ENCODE data around the gene FABP7. TPM values are rescaled to one million over a fixed set of nuclear protein-coding genes. Genes with fewer than 3 reads are reported as not detected.

The FABP7 gene
- total and polyA plus RNA-seq, 2 donors (not counting 1 experiment from before 2014, with no cell fraction given) = not detected

DNA sequence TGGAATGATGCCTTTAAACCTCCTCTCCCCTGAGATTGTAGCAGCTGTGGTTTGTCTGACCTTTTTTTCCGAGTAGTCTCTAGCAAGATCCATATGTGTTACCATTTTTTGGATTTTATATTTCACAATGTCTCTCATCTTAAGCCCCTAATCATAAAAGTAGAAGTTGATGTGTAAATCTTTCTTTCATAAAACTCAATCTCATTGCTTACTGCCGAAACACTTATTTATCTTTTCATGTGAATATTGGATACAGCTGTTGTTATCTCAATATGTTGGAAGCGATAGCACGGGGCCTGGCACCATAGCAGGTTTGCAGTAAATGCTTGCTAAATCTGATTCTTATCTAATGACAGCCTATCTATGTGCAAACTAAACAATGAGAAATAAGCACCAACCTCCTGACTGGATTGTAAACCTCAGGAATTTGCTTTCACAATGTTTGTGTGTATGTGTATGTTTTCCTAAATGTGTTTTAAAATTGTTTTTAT is 23.7 kb downstream of the FABP7 start:
- Histone ChIP-seq H3K9ac (ENCODE audit: low read length) (no peak overlapping the region), H4K20me1 (ENCODE audit: control insufficient read depth, insufficient read depth, low read length, poor library complexity, severe bottlenecking) (no peaks in the 10 kb centered on the region), H3K4me2 (replicated peaks; ENCODE audit: low read depth, low read length, poor library complexity, severe bottlenecking) (no peak overlapping the region), H3K27me3 (replicated peaks in 1 of 4; ENCODE audit: control extremely low read depth in 1 of 4, control insufficient read depth in 3 of 4, insufficient read depth in 4 of 4, low read length in 3 of 4) (no peaks in the 10 kb centered on the region), H3K79me2 (ENCODE audit: control insufficient read depth, insufficient read depth, low read length) (no peaks in the 10 kb centered on the region), H3K4me3 (ENCODE audit: control extremely low read depth in 1 of 5, extremely low read depth in 1 of 5, insufficient read depth in 1 of 5, low read depth in 2 of 5, low read length in 4 of 5) (no peak overlapping the region), H3K9me3 (ENCODE audit: control extremely low read depth in 1 of 3, control insufficient read depth in 2 of 3, insufficient read depth in 1 of 3, low read length in 2 of 3) (no peaks in the 10 kb centered on the region), H3K4me1 (ENCODE audit: control insufficient read depth in 2 of 2, insufficient read depth in 2 of 2, low read length in 2 of 2) (no peaks in the 10 kb centered on the region), H3K27ac (ENCODE audit: low read length in 2 of 2) (no peak overlapping the region), H2AFZ (ENCODE audit: insufficient read depth, low read depth, low read length, poor library complexity, severe bottlenecking) (no peak overlapping the region), H3K36me3 (replicated peaks in 1 of 2; ENCODE audit: control extremely low read depth in 1 of 2, control insufficient read depth in 1 of 2, extremely low read depth in 1 of 2, insufficient read depth in 2 of 2, low read length in 1 of 2) (no peaks in the 10 kb centered on the region)
- WGBS (ENCODE audit: insufficient coverage) = no CpG with 5 or more reads among the region's 4 CpGs
- no peaks in the 10 kb centered on the region for H3K4me1 Mint-ChIP-seq
- no peaks in the 10 kb centered on the region for H3K27me3 Mint-ChIP-seq
- no peak for DNase-seq
- no peak overlapping the region for H3K4me3 Mint-ChIP-seq
- H3K9me3 Mint-ChIP-seq (ENCODE audit: insufficient read depth) = no peaks in the 10 kb centered on the region
- intact Hi-C loops (cut with micrococcal nuclease) = no loop called here
- ATAC-seq (ENCODE audit: low read depth) = no peak
- no peak overlapping the region for H3K27ac Mint-ChIP-seq
- ChIA-PET CTCF (interaction anchor here (0.6 kb wide), 1 partner anchor 36 kb away, joined by 4 read pairs; no protein-coding TSS in a partner anchor), POLR2A (no interaction called here)
- TF ChIP-seq CTCF (IDR thresholded peaks at IDR 0.05) (no peak), EZH2 (IDR thresholded peaks at IDR 0.05; ENCODE audit: borderline replicate concordance, insufficient read depth, low read depth, low read length, poor library complexity, severe bottlenecking) (no peak)

DNA sequence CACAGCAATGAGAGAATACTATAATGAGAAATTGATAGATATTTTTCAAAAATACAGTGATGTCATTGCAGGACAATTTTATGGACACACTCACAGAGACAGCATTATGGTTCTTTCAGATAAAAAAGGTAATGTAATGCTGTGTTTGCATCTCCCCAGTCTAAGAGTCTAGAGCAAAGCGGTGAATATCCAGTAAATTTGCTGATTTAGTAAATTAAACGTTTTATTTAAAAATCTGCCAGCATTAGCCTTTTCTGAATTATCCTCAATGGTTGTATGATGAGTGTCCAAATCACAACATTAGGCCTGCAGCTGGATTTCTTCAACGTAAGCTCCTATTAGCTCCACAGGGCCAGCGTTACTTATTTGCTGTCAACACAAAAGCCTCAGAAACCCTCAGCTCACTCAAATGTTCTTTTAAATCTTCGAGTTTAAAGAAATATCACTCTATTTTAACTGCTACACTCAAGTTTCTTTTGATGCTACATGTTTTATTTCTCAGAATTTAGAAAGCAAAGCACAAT is 25.5 kb downstream of the FABP7 start:
- TF ChIP-seq CTCF (IDR thresholded peaks at IDR 0.05) (no peak), EZH2 (IDR thresholded peaks at IDR 0.05; ENCODE audit: borderline replicate concordance, insufficient read depth, low read depth, low read length, poor library complexity, severe bottlenecking) (no peak)
- no peaks in the 10 kb centered on the region for H3K27me3 Mint-ChIP-seq
- intact Hi-C loops (cut with micrococcal nuclease) = no loop called here
- ChIA-PET POLR2A (no interaction called here), CTCF (no interaction called here)
- no peaks in the 10 kb centered on the region for H3K36me3 ChIP-seq (replicated peaks in 1 of 2; ENCODE audit: control extremely low read depth in 1 of 2, control insufficient read depth in 1 of 2, extremely low read depth in 1 of 2, insufficient read depth in 2 of 2, low read length in 1 of 2)
- H3K9me3 ChIP-seq (ENCODE audit: control extremely low read depth in 1 of 3, control insufficient read depth in 2 of 3, insufficient read depth in 1 of 3, low read length in 2 of 3) = no peaks in the 10 kb centered on the region
- no peaks in the 10 kb centered on the region for H3K79me2 ChIP-seq (ENCODE audit: control insufficient read depth, insufficient read depth, low read length)
- no peak overlapping the region for H2AFZ ChIP-seq (ENCODE audit: insufficient read depth, low read depth, low read length, poor library complexity, severe bottlenecking)
- H3K4me3 Mint-ChIP-seq = no peak overlapping the region
- no peak for DNase-seq
- H3K9ac ChIP-seq (ENCODE audit: low read length) = no peak overlapping the region
- H3K4me1 Mint-ChIP-seq = no peaks in the 10 kb centered on the region
- WGBS (ENCODE audit: insufficient coverage) = 100% methylated on average over 3 of the region's 5 CpGs
- H4K20me1 ChIP-seq (ENCODE audit: control insufficient read depth, insufficient read depth, low read length, poor library complexity, severe bottlenecking) = no peaks in the 10 kb centered on the region
- H3K27ac Mint-ChIP-seq = no peak overlapping the region
- H3K4me3 ChIP-seq (ENCODE audit: control extremely low read depth in 1 of 5, extremely low read depth in 1 of 5, insufficient read depth in 1 of 5, low read depth in 2 of 5, low read length in 4 of 5) = no peak overlapping the region
- no peaks in the 10 kb centered on the region for H3K4me1 ChIP-seq (ENCODE audit: control insufficient read depth in 2 of 2, insufficient read depth in 2 of 2, low read length in 2 of 2)
- no peak overlapping the region for H3K27ac ChIP-seq (ENCODE audit: low read length in 2 of 2)
- no peak overlapping the region for H3K4me2 ChIP-seq (replicated peaks; ENCODE audit: low read depth, low read length, poor library complexity, severe bottlenecking)
- H3K27me3 ChIP-seq (replicated peaks in 1 of 4; ENCODE audit: control extremely low read depth in 1 of 4, control insufficient read depth in 3 of 4, insufficient read depth in 4 of 4, low read length in 3 of 4) = no peaks in the 10 kb centered on the region
- H3K9me3 Mint-ChIP-seq (ENCODE audit: insufficient read depth) = no peaks in the 10 kb centered on the region
- ATAC-seq (ENCODE audit: low read depth) = no peak
